ENCODE measurements around the gene HOXA13.

The HOXA13 gene

DNA sequence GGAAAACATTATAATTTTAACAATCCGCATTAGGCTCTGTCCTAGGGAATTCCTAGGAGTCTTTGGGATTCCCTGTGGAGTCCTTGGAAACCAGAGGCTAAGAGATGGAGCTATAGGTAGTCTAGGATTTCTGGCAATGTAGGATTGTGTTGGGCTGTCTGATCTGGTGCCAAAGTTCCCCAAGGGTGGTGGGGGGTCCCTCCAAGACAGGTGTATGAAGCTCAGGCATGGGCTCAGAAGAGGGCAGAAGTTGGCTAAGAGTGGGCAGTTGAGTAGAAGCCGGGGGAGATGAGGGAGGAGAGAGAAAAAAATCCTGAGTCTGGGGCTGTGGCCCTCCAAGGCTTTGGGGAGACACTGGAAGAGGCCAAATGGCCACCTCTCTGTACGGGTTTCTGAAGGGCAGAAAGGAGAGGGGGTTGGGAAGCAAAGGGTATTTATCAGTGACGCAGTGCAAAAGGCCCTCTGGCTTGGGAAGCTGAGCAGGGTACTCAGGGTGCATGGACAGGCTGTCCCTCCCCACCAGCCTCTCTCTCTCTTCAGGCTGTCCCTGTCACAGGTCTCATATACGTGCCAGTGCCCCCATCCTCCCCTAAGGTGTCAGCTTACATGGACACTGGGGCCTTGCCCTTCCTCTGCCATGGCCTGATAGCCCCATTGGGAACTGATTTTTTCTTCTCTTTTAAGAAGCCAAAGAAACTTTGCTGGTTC lies 53.2 kb downstream of the HOXA13 start:
- DNase-seq: no peak

DNA sequence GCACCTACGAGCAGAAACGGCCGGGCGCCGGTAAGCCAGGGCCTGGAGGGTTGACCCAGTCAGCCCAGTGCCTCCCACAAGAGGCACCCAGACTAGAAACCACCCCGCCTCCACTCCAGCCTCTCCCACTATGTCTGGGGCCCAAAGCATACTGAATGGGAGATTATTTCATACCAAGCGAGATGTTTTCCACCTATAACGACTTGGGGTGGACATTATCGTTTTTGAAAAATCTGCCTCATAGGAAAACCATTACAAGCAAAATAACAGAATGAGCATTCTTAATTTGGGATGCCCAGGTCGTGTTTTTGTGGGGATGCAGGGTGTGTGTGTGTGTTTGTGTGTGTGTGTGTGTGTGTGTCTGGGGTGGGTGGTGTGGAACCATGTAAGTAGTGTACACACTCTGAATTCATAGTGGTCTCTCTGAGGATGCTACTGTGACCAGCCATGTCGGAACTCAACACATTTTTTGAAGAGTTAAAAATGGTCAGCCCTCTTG lies 53.9 kb downstream of the HOXA13 start:
- DNase-seq: no peak

DNA sequence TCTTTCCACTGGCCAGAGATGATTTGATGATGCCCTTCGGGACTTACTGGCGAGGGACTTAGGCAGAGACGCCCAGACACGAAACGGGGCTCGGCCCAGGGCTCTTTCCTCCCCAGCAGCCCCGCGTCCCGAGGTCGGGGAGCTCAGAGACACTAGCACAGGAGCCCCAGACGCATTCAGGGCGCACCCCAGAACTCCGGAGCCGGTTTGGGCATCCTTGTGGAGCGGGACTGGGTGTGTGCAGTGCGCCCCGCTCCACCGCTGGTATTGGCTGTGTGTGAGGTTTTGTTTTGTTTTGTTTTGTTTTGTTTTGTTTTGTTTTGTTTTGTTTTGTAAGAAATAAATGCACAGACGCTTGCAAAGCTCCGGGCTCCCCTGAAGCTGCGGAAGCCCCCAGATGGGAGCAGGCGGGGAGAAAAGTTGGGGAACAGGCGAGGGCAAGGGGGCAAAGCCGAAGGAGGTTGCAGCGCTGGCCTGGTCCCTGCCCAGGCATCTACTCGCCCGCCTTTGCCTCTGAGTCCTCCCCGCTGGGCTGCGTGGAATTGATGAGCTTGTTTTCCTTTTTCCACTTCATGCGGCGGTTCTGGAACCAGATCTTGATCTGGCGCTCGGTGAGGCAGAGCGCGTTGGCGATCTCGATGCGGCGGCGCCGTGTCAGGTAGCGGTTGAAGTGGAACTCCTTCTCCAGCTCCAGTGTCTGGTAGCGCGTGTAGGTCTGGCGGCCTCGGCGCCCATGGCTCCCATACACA lies 54.6 kb downstream of the HOXA13 start:
- no peak for DNase-seq

DNA sequence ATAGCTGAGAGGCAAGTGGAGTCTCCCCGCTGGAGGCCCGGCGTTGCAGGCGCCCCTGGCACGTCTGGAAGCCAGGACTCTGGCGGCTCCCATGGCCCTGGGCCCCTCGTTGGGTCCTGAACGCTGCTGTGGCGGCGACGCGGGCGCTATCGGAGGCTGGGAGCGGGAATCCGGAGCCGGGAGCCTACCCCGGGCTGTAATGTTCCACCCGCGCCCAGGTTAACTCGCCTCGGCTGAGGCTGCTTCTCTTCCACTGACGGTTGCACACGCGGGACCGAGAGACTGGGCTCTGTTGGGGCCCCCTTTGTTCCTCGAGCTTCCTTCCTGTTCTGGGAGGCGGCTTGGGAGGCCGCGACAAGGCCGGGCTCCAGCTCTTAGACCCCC lies 55.1 kb downstream of the HOXA13 start:
- no peak for DNase-seq

Data from NCI-H526 (cell line).